ENCODE data around the gene RABAC1.

The RABAC1 gene

GRCh38 chr19:41967054-41967783, 8.1 kb upstream of the RABAC1 start:
- Histone ChIP-seq H3K27ac (ENCODE audit: insufficient read depth, low read depth, low read length, poor library complexity, severe bottlenecking) (no peak overlapping the region), H3K27me3 (ENCODE audit: control insufficient read depth, insufficient read depth, low read length, poor library complexity, severe bottlenecking) (no peaks in the 10 kb centered on the region), H3K4me1 (ENCODE audit: control insufficient read depth, insufficient read depth, low read length) (no peaks in the 10 kb centered on the region), H3K4me3 (ENCODE audit: insufficient read depth, low read depth, low read length) (no peak overlapping the region), H3K36me3 (ENCODE audit: control insufficient read depth, insufficient read depth, low read length) (no peaks in the 10 kb centered on the region), H3K9me3 (ENCODE audit: control insufficient read depth, low read length) (no peaks in the 10 kb centered on the region)
- WGBS, 2 experiments: 90 to 92% methylated on average over 26 of the region's 26 CpGs

DNA sequence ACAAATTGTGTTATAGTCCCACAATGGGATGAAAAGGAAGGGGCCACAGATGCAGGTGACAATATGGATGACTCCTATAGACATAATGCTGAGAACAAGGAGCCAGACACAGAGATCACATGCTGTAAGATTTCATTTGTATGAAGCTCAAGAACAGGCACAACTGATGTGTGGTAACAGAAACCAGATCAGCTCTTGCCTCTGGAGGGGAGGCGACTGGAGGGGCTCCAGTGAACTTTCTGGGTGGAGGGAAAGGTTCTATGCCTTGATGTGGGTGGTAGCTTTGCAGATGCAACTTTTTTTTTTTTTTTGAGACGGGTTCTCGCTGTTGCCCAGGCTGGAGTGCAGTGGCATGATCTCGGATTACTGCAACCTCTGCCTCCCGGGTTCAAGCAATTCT, 6.0 kb upstream of the RABAC1 start:
- 86 to 90% methylated on average over 5 of the region's 5 CpGs for WGBS, 2 experiments
- no peak overlapping the region for H3K4me3 ChIP-seq (ENCODE audit: insufficient read depth, low read depth, low read length)
- H3K36me3 ChIP-seq (ENCODE audit: control insufficient read depth, insufficient read depth, low read length): no peaks in the 10 kb centered on the region
- H3K9me3 ChIP-seq (ENCODE audit: control insufficient read depth, low read length): no peaks in the 10 kb centered on the region
- H3K27me3 ChIP-seq (ENCODE audit: control insufficient read depth, insufficient read depth, low read length, poor library complexity, severe bottlenecking): no peaks in the 10 kb centered on the region
- H3K27ac ChIP-seq (ENCODE audit: insufficient read depth, low read depth, low read length, poor library complexity, severe bottlenecking): no peak overlapping the region
- no peaks in the 10 kb centered on the region for H3K4me1 ChIP-seq (ENCODE audit: control insufficient read depth, insufficient read depth, low read length)

- no peaks in the 10 kb centered on the region for H3K36me3 ChIP-seq (ENCODE audit: control insufficient read depth, insufficient read depth, low read length)
- 93 to 94% methylated on average over 5 of the region's 5 CpGs for WGBS, 2 experiments
- no peaks in the 10 kb centered on the region for H3K27me3 ChIP-seq (ENCODE audit: control insufficient read depth, insufficient read depth, low read length, poor library complexity, severe bottlenecking)
- H3K4me1 ChIP-seq (ENCODE audit: control insufficient read depth, insufficient read depth, low read length): peaks cover 10% of the 10 kb centered on the region
- no peak overlapping the region for H3K4me3 ChIP-seq (ENCODE audit: insufficient read depth, low read depth, low read length)
- no peak overlapping the region for H3K27ac ChIP-seq (ENCODE audit: insufficient read depth, low read depth, low read length, poor library complexity, severe bottlenecking)
- no peaks in the 10 kb centered on the region for H3K9me3 ChIP-seq (ENCODE audit: control insufficient read depth, low read length)
Measured at GRCh38 chr19:41960973-41961372, 1.9 kb upstream of the RABAC1 start.

GRCh38 chr19:41958367-41959055, 610 bp downstream of the RABAC1 start:
- 3% methylated on average over 43 of the region's 43 CpGs for WGBS, 2 experiments
- Histone ChIP-seq H3K27ac (ENCODE audit: insufficient read depth, low read depth, low read length, poor library complexity, severe bottlenecking) (peak overlapping the region; percentile 82), H3K36me3 (ENCODE audit: control insufficient read depth, insufficient read depth, low read length) (no peaks in the 10 kb centered on the region), H3K27me3 (ENCODE audit: control insufficient read depth, insufficient read depth, low read length, poor library complexity, severe bottlenecking) (no peaks in the 10 kb centered on the region), H3K9me3 (ENCODE audit: control insufficient read depth, low read length) (no peaks in the 10 kb centered on the region), H3K4me1 (ENCODE audit: control insufficient read depth, insufficient read depth, low read length) (peaks cover 10% of the 10 kb centered on the region), H3K4me3 (ENCODE audit: insufficient read depth, low read depth, low read length) (peak overlapping the region; percentile 93)

- WGBS, 2 experiments: 15 to 18% methylated on average over 10 of the region's 10 CpGs
- H3K9me3 ChIP-seq (ENCODE audit: control insufficient read depth, low read length): no peaks in the 10 kb centered on the region
- H3K4me1 ChIP-seq (ENCODE audit: control insufficient read depth, insufficient read depth, low read length): peaks cover 10% of the 10 kb centered on the region
- H3K27ac ChIP-seq (ENCODE audit: insufficient read depth, low read depth, low read length, poor library complexity, severe bottlenecking): peak overlapping the region; percentile 36
- H3K4me3 ChIP-seq (ENCODE audit: insufficient read depth, low read depth, low read length): peak overlapping the region; percentile 93
- no peaks in the 10 kb centered on the region for H3K36me3 ChIP-seq (ENCODE audit: control insufficient read depth, insufficient read depth, low read length)
- no peaks in the 10 kb centered on the region for H3K27me3 ChIP-seq (ENCODE audit: control insufficient read depth, insufficient read depth, low read length, poor library complexity, severe bottlenecking)
Measured at GRCh38 chr19:41957838-41958366, 1.2 kb downstream of the RABAC1 start.

DNA sequence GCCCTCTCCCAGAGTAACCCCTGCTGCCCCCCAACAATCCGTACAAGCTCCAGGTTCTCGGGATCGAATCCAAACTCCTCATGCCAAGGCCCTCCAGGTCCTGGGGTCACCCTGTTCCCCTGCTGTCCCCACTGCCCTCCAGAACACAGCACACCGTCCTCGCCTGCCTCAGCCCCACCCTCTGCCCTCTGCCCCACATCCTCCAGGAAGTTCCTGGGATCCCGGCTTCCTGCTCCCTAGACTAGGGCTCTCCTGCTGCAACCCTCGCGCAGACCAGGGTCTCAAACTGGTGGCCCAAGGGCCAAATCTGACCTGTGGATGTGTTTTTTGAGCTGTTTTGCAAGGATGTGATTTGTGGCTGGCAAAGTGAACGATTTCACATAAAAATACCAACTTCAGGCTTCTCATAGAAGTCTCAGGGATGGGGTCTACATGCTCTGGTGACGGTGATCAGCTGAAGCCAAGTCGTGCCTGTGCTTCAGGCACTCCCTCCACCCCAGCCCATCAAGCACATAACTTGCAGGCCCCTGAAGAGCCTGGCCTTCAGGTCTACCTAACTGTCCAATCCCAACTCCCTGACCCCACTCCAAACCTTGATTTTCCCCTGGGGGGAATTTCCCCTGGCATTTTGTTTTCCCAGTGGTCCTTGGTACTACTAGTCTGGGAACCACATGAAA, 1.8 kb downstream of the RABAC1 start:
- Histone ChIP-seq H3K4me1 (ENCODE audit: control insufficient read depth, insufficient read depth, low read length) (peaks cover 10% of the 10 kb centered on the region), H3K4me3 (ENCODE audit: insufficient read depth, low read depth, low read length) (no peak overlapping the region), H3K27me3 (ENCODE audit: control insufficient read depth, insufficient read depth, low read length, poor library complexity, severe bottlenecking) (no peaks in the 10 kb centered on the region), H3K36me3 (ENCODE audit: control insufficient read depth, insufficient read depth, low read length) (no peaks in the 10 kb centered on the region), H3K9me3 (ENCODE audit: control insufficient read depth, low read length) (no peaks in the 10 kb centered on the region), H3K27ac (ENCODE audit: insufficient read depth, low read depth, low read length, poor library complexity, severe bottlenecking) (no peak overlapping the region)
- 90 to 91% methylated on average over 11 of the region's 11 CpGs for WGBS, 2 experiments

- Histone ChIP-seq H3K4me3 (ENCODE audit: insufficient read depth, low read depth, low read length) (no peak overlapping the region), H3K36me3 (ENCODE audit: control insufficient read depth, insufficient read depth, low read length) (no peaks in the 10 kb centered on the region), H3K27me3 (ENCODE audit: control insufficient read depth, insufficient read depth, low read length, poor library complexity, severe bottlenecking) (no peaks in the 10 kb centered on the region), H3K9me3 (ENCODE audit: control insufficient read depth, low read length) (no peaks in the 10 kb centered on the region), H3K4me1 (ENCODE audit: control insufficient read depth, insufficient read depth, low read length) (peaks cover 10% of the 10 kb centered on the region), H3K27ac (ENCODE audit: insufficient read depth, low read depth, low read length, poor library complexity, severe bottlenecking) (no peak overlapping the region)
- WGBS, 2 experiments: 93 to 95% methylated on average over 13 of the region's 13 CpGs
Measured at GRCh38 chr19:41956621-41957020, 2.5 kb downstream of the RABAC1 start.

GRCh38 chr19:41955521-41955920, 3.6 kb downstream of the RABAC1 start:
- H3K36me3 ChIP-seq (ENCODE audit: control insufficient read depth, insufficient read depth, low read length): no peaks in the 10 kb centered on the region
- no peak overlapping the region for H3K4me3 ChIP-seq (ENCODE audit: insufficient read depth, low read depth, low read length)
- WGBS, 2 experiments: 80 to 84% methylated on average over 7 of the region's 7 CpGs
- H3K9me3 ChIP-seq (ENCODE audit: control insufficient read depth, low read length): no peaks in the 10 kb centered on the region
- H3K27ac ChIP-seq (ENCODE audit: insufficient read depth, low read depth, low read length, poor library complexity, severe bottlenecking): no peak overlapping the region
- H3K27me3 ChIP-seq (ENCODE audit: control insufficient read depth, insufficient read depth, low read length, poor library complexity, severe bottlenecking): no peaks in the 10 kb centered on the region
- peaks cover 10% of the 10 kb centered on the region for H3K4me1 ChIP-seq (ENCODE audit: control insufficient read depth, insufficient read depth, low read length)

DNA sequence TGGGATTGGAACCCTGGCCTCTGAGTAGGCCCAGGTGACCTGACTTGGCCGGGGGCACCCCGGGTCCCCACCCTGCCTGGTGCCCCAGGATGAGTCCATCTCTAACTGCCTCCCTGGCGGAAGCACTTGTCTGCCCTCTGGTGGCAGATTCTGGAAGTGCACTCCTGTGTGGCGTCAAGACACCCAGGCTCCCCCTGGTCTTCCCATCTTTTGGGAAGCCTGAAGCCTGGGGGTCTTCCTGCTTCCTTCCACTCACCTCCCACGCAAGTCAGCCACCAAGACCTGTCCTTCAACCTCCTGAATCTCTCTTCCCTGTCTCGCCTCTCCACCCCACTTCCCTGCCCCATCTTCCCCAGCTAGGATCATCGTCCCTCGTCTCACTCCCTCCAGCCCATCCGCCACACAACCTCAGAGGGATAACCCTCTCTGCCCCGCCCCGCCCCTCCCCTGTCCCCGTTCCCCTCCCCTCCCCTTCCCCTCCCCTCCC, 7.4 kb downstream of the RABAC1 start:
- Histone ChIP-seq H3K4me3 (ENCODE audit: insufficient read depth, low read depth, low read length) (no peak overlapping the region), H3K9me3 (ENCODE audit: control insufficient read depth, low read length) (no peaks in the 10 kb centered on the region), H3K36me3 (ENCODE audit: control insufficient read depth, insufficient read depth, low read length) (no peaks in the 10 kb centered on the region), H3K27ac (ENCODE audit: insufficient read depth, low read depth, low read length, poor library complexity, severe bottlenecking) (no peak overlapping the region), H3K4me1 (ENCODE audit: control insufficient read depth, insufficient read depth, low read length) (no peaks in the 10 kb centered on the region), H3K27me3 (ENCODE audit: control insufficient read depth, insufficient read depth, low read length, poor library complexity, severe bottlenecking) (peaks cover 4% of the 10 kb centered on the region)
- WGBS, 2 experiments: 8 to 10% methylated on average over 9 of the region's 12 CpGs

- Histone ChIP-seq H3K27ac (ENCODE audit: insufficient read depth, low read depth, low read length, poor library complexity, severe bottlenecking) (no peak overlapping the region), H3K9me3 (ENCODE audit: control insufficient read depth, low read length) (no peaks in the 10 kb centered on the region), H3K27me3 (ENCODE audit: control insufficient read depth, insufficient read depth, low read length, poor library complexity, severe bottlenecking) (peaks cover 4% of the 10 kb centered on the region), H3K36me3 (ENCODE audit: control insufficient read depth, insufficient read depth, low read length) (no peaks in the 10 kb centered on the region), H3K4me3 (ENCODE audit: insufficient read depth, low read depth, low read length) (no peak overlapping the region), H3K4me1 (ENCODE audit: control insufficient read depth, insufficient read depth, low read length) (no peaks in the 10 kb centered on the region)
- 83 to 90% methylated on average over 3 of the region's 3 CpGs for WGBS, 2 experiments
Measured at GRCh38 chr19:41947091-41947490, 12.0 kb downstream of the RABAC1 start.

All from ectodermal cell (in vitro differentiated cells).